D721Med (cell line): ENCODE data around the gene AQP2.

ENCODE experiments used
- DNase-seq: peaks from one replicate; pipeline ENCODE4 v3.0.0; 2011; ENCODE audit warnings: low spot score; ENCODE audit not compliant: insufficient read length
- FAIRE-seq: peaks from 2 replicates; lab custom pipeline; 2011; peaks lifted over from hg19 to GRCh38; lab: Jason Lieb, UNC
- TF ChIP-seq, protein P1 (sequence below): IDR thresholded peaks from 2 replicates; pipeline ENCODE4 v1.5.1; 2012; ENCODE audit warnings: mild to moderate bottlenecking, control low read depth; ENCODE audit not compliant: insufficient read depth; ENCODE audit errors: missing control alignments

The AQP2 gene

DNA sequence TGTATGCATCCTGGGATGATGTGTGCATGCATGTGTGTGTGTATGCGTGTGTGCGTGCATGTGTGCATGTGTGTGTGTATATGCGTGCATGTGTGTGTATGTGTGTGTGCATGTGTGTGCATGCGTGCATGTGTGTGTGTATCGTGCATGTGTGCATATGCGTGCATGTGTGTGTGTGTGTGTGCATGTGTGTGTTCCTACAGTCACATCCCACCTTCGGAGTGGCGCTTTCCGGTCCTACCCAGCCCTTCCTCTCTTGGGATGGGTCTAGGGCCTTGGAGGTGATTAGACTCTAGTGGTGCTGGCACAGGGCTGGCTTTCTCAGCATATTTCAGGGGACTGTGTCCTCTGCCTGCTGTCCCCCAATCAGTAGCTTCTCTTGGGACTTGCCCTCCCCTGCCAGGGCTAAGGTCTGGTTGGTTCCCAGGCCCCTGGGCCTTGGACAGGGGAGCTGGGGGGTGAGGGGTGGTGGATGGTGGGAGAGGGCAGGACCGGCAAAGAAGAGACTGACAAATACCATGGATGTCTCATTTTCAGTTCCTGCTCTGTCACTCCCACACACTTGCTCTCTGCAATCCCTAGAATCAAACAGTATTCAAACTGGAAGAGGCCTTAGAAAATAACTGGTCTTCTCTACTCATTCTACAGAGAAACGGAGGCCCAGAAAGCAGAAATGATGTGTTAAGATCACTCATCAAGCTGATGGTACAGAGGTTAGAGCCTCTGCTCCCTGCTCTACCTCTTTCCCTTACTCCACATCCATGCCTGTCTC, 24.9 kb upstream of the AQP2 start:
- TF ChIP-seq, protein P1, sequence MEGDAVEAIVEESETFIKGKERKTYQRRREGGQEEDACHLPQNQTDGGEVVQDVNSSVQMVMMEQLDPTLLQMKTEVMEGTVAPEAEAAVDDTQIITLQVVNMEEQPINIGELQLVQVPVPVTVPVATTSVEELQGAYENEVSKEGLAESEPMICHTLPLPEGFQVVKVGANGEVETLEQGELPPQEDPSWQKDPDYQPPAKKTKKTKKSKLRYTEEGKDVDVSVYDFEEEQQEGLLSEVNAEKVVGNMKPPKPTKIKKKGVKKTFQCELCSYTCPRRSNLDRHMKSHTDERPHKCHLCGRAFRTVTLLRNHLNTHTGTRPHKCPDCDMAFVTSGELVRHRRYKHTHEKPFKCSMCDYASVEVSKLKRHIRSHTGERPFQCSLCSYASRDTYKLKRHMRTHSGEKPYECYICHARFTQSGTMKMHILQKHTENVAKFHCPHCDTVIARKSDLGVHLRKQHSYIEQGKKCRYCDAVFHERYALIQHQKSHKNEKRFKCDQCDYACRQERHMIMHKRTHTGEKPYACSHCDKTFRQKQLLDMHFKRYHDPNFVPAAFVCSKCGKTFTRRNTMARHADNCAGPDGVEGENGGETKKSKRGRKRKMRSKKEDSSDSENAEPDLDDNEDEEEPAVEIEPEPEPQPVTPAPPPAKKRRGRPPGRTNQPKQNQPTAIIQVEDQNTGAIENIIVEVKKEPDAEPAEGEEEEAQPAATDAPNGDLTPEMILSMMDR, result no peak
- FAIRE-seq (no peak), DNase-seq (no peak)

DNA sequence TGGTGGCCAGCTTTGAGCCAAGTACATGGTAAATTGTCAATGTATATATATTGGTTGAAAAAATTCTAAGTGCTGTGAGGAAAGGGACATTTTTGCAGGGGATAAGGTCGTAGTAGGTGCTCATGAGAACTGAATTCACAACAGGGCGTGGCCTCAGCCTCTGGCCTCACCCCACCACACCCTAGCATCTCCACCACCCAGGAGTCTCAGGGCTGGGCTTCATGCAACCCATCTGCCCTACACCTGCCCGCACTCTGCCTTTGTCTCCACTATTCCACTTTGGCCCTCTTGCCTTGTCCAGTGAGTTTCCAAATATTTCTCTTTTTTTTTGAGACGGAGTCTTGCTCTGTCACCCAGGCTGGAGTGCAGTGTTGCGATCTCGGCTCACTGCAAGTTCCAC, 22.1 kb upstream of the AQP2 start:
- no peak for DNase-seq
- TF ChIP-seq, protein P1, result no peak
- FAIRE-seq, result no peak

DNA sequence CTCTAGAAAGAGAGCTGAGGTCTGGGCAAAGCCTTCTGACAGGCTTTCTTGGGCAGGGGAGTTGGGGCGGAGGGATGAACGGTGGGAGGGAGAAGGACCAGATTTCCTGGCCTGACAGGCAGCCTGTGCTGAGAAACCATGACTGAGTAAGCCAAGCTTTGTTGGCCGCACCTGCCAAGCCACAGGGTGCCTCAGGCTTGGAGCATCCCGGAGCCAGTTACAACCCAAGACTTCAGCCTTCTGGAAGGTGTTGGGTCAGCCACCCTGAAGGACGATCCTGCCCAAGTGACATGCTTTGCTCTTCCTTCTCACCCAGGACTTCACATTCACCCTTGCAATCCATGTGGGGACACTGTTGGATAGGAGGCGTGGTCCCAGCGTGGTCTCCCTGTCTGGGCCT, 21.0 kb upstream of the AQP2 start:
- no peak for DNase-seq
- TF ChIP-seq, protein P1, result no peak
- no peak for FAIRE-seq

DNA sequence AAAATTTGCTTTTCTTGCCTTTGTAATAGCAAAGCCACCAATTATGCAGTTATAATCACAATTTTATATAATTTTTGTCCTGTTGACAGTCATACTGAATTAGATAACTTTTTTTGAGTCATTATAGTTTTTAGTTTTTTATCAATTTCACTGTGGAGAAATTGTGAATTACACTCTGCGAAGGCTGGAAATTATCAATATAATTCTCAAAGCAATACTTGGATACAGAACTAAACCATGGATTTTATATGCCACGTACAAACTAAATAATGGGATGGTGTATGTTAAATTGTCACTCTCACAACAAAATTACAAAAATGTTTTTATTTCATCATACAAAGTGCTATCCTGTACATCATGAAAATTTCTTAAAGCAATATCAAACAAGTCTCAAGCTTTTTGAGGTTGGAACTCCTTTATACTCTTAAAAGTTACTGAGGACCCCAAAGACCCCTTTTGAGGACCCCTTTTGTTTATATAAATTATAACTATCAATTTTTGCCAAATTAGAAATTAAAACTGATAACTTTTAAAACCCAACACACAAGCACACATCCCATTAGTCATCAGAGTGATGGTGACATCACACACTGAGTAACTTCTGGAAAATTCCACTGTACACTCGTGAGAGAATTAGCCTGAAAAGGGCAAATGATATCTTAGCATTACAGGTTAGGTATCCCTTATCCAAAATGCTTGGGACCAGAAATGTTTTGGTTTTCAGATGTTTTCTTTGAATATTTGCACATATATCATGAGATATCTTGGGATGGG, 19.8 kb upstream of the AQP2 start:
- FAIRE-seq, result no peak
- DNase-seq, result no peak
- TF ChIP-seq, protein P1, result no peak

DNA sequence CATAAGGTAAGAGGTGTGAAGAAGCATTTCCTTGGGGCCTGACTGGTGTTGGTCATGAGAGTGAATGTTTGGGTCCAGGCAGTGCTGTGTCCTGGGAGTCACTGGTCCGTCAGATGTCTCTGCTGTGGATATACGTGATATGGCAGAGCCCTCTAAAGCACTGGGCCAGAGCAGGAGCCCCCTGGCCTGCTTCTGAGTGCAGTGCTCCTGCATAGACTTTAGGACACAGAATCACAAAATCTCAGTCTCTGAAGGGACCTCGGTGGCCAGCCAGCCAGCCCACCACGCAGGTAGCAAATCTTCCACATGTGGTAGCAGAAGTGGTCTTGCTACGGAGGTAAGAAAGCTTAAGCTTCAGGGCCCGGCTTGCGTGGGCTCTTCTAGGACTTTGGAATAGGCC, 18.5 kb upstream of the AQP2 start:
- TF ChIP-seq, protein P1, result no peak
- no peak for FAIRE-seq

DNA sequence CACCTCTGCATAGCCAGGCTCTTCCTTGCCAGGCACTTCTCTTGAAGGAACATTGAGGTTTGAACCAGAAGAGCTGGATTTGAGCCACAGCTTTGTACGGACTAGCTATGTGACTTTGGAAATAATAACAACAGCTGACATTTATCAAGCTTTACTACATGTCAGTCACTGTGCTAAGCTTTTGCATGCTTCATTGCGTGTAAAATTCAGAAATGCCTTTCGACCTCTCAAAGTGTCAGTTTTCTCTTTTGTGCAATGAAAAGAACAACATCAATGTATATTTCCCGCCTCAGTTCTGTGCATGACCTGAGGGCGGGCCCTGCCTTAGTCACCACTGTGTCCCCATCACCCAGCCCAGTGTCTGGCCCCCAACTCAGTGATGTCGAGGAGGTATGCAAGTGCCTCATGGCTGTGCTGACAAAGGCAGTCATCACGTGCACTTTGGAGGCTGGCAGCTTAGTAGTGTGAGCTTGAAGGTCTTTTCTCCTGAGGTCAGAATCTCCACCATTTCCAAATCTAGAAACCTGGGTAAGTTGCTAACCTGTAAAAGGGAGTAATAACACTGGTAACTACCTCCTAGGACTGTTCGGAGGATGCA, 17.9 kb upstream of the AQP2 start:
- TF ChIP-seq, protein P1, result no peak
- FAIRE-seq, result no peak
- no peak for DNase-seq

More for the DNA sequence above, 18.5 kb upstream of the AQP2 start:
- DNase-seq, result no peak
